Ishikawa (cell line): ENCODE results near the gene ERMP1.

Experiments
- CEBPB ChIP-seq: IDR thresholded peaks from 2 replicates; pipeline ENCODE4 v1.6.1; 2012
- CREB1 ChIP-seq: IDR thresholded peaks from 2 replicates; pipeline ENCODE4 v1.6.1; 2012; ENCODE audit warnings: low read depth
- EGR1 ChIP-seq: IDR thresholded peaks from 2 replicates; pipeline ENCODE4 v1.6.1; 2012
- EP300 ChIP-seq: IDR thresholded peaks from 2 replicates; pipeline ENCODE4 v1.6.1; 2012; ENCODE audit warnings: borderline replicate concordance
- FOXM1 ChIP-seq: IDR thresholded peaks from 2 replicates; pipeline ENCODE4 v1.6.1; 2012; ENCODE audit warnings: low read depth, borderline replicate concordance
- MAX ChIP-seq: IDR thresholded peaks from 2 replicates; pipeline ENCODE4 v1.6.1; 2012
- NFIC ChIP-seq: IDR thresholded peaks from 2 replicates; pipeline ENCODE4 v1.6.1; 2012
- RAD21 ChIP-seq: IDR thresholded peaks from 2 replicates; pipeline ENCODE4 v1.6.1; 2012; ENCODE audit warnings: low read depth
- TAF1 ChIP-seq: IDR thresholded peaks from 2 replicates; pipeline ENCODE4 v1.6.1; 2012; ENCODE audit warnings: low read depth, mild to moderate bottlenecking
- TCF12 ChIP-seq: IDR thresholded peaks from 2 replicates; pipeline ENCODE4 v1.6.1; 2012; ENCODE audit warnings: low read depth
- TEAD4 ChIP-seq: IDR thresholded peaks from 2 replicates; pipeline ENCODE4 v1.6.1; 2012
- USF1 ChIP-seq: IDR thresholded peaks from 2 replicates; pipeline ENCODE4 v1.6.1; 2012
- YY1 ChIP-seq: IDR thresholded peaks from 2 replicates; pipeline ENCODE4 v1.6.1; 2012; ENCODE audit warnings: low read depth
- ZBTB7A ChIP-seq: IDR thresholded peaks from 2 replicates; pipeline ENCODE4 v1.6.1; 2012; ENCODE audit warnings: low read depth
- TF ChIP-seq, protein P1 (sequence below): IDR thresholded peaks from 2 replicates; pipeline ENCODE4 v1.6.1; 2012; ENCODE audit warnings: low read depth, mild to moderate bottlenecking

ERMP1 gene

GRCh38 chr9:5817862-5818261, 15.1 kb downstream of the ERMP1 start:
- TF ChIP-seq CREB1 (no peak), TEAD4 (peak; percentile 85), CEBPB (peak; percentile 92)

- no peak for TF ChIP-seq USF1
- no peak for TF ChIP-seq TCF12
- TF ChIP-seq TAF1, result no peak
- TF ChIP-seq CREB1, result no peak
- TF ChIP-seq EP300, result no peak
- TF ChIP-seq MAX, result no peak
- no peak for TF ChIP-seq EGR1
- no peak for TF ChIP-seq ZBTB7A
- TF ChIP-seq, protein P1, sequence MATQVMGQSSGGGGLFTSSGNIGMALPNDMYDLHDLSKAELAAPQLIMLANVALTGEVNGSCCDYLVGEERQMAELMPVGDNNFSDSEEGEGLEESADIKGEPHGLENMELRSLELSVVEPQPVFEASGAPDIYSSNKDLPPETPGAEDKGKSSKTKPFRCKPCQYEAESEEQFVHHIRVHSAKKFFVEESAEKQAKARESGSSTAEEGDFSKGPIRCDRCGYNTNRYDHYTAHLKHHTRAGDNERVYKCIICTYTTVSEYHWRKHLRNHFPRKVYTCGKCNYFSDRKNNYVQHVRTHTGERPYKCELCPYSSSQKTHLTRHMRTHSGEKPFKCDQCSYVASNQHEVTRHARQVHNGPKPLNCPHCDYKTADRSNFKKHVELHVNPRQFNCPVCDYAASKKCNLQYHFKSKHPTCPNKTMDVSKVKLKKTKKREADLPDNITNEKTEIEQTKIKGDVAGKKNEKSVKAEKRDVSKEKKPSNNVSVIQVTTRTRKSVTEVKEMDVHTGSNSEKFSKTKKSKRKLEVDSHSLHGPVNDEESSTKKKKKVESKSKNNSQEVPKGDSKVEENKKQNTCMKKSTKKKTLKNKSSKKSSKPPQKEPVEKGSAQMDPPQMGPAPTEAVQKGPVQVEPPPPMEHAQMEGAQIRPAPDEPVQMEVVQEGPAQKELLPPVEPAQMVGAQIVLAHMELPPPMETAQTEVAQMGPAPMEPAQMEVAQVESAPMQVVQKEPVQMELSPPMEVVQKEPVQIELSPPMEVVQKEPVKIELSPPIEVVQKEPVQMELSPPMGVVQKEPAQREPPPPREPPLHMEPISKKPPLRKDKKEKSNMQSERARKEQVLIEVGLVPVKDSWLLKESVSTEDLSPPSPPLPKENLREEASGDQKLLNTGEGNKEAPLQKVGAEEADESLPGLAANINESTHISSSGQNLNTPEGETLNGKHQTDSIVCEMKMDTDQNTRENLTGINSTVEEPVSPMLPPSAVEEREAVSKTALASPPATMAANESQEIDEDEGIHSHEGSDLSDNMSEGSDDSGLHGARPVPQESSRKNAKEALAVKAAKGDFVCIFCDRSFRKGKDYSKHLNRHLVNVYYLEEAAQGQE, result no peak
- TF ChIP-seq CEBPB, result no peak
- TF ChIP-seq NFIC, result no peak
- no peak for TF ChIP-seq TEAD4
- TF ChIP-seq YY1, result no peak
- no peak for TF ChIP-seq FOXM1
- TF ChIP-seq RAD21, result no peak
Measured at GRCh38 chr9:5815461-5815860, 17.5 kb downstream of the ERMP1 start.

GRCh38 chr9:5813824-5814223, 19.1 kb downstream of the ERMP1 start:
- TF ChIP-seq NFIC (no peak), EGR1 (no peak), YY1 (no peak), RAD21 (no peak), ZBTB7A (no peak), CEBPB (no peak), TCF12 (no peak), MAX (no peak), FOXM1 (no peak), TAF1 (no peak), TEAD4 (no peak), CREB1 (no peak), EP300 (no peak), USF1 (no peak)
- TF ChIP-seq, protein P1, result no peak

- TF ChIP-seq NFIC (no peak), TEAD4 (no peak)
Measured at GRCh38 chr9:5811751-5812150, 21.2 kb downstream of the ERMP1 start.

DNA sequence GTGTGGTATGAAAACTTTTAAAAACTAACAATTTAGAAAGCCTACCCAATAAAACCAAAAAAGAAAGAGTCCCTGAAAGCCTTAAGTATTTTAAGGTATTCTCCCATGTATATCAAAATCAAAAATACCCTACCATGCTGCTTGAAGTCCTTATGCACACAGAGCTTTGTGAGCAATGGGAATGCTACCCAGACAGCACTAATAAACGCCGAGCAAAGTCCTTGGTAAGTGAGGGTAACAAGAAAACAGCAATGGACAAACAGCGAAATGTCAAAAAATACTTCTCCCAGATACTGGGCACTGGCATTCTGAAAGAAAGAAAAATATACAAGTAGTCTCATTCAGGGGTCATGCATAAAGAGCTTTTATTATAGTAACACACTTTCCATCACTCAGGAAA, 27.4 kb downstream of the ERMP1 start:
- no peak for TF ChIP-seq ZBTB7A
- TF ChIP-seq CREB1, result no peak
- TF ChIP-seq NFIC, result no peak
- no peak for TF ChIP-seq TCF12
- TF ChIP-seq TEAD4, result no peak

DNA sequence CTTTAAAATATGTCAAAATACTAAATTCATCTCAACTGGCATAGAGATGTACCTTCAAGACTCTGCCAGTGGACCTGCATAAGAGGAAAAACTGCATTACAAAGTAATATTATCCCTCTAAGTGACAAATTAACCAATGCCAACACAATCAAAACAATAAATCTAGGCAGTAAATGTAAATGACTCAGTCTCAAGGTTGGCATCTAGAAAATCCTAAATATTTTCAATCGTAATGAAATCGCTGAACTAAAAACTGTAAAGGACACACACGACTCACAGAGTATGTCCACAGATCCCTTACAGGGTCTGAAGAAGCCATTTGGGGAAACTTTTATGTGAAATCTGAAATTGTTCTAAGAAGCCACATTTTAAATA, 31.2 kb downstream of the ERMP1 start:
- no peak for TF ChIP-seq NFIC
- no peak for TF ChIP-seq YY1
- no peak for TF ChIP-seq MAX
- no peak for TF ChIP-seq CREB1
- TF ChIP-seq CEBPB, result no peak
- TF ChIP-seq, protein P1, result no peak
- TF ChIP-seq ZBTB7A, result no peak
- TF ChIP-seq EP300, result peak; percentile 48; the same call in 1 of the 2 replicates
- TF ChIP-seq TEAD4, result peak; percentile 60
- peak; percentile 32; the same call in 1 of the 2 replicates for TF ChIP-seq TCF12
- no peak for TF ChIP-seq RAD21
- no peak for TF ChIP-seq USF1
- TF ChIP-seq EGR1, result no peak
- no peak for TF ChIP-seq FOXM1
